ENCODE results near the gene LILRB1.
"Not testable (repeated sequence)": the region's sequence is repeated elsewhere in the genome, so short reads cannot be mapped to it uniquely, and the experiment has no call there.

GRCh38 chr19:54631489-54632337 is 1.4 kb downstream of the LILRB1 start:
- not testable (repeated sequence) for TF ChIP-seq POLR2AphosphoS5 (IDR thresholded peaks at IDR 0.05; ENCODE audit: insufficient read depth, low read depth, low read length); EZH2 (IDR thresholded peaks at IDR 0.05; ENCODE audit: borderline replicate concordance, low read depth, low read length, severe bottlenecking); POLR2A (IDR thresholded peaks at IDR 0.05; ENCODE audit: low read depth, low read length)
- TF ChIP-seq, protein P1, sequence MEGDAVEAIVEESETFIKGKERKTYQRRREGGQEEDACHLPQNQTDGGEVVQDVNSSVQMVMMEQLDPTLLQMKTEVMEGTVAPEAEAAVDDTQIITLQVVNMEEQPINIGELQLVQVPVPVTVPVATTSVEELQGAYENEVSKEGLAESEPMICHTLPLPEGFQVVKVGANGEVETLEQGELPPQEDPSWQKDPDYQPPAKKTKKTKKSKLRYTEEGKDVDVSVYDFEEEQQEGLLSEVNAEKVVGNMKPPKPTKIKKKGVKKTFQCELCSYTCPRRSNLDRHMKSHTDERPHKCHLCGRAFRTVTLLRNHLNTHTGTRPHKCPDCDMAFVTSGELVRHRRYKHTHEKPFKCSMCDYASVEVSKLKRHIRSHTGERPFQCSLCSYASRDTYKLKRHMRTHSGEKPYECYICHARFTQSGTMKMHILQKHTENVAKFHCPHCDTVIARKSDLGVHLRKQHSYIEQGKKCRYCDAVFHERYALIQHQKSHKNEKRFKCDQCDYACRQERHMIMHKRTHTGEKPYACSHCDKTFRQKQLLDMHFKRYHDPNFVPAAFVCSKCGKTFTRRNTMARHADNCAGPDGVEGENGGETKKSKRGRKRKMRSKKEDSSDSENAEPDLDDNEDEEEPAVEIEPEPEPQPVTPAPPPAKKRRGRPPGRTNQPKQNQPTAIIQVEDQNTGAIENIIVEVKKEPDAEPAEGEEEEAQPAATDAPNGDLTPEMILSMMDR (IDR thresholded peaks at IDR 0.05; ENCODE audit: extremely low read depth in 1 of 2, insufficient read depth in 1 of 2, low read depth in 1 of 2, low read length in 2 of 2), result not testable (repeated sequence)
